B cell (primary cell): Measurements from ENCODE around the gene PNKD. TPM values are rescaled to one million over a fixed set of nuclear protein-coding genes. Genes with fewer than 3 reads are reported as not detected.

ENCODE experiments used
- ATAC-seq: fragments of 200-7000 bp; cut with Tn5 transposase; one replicate; pipeline ENCODE4 v1.10.0; 2021; ENCODE audit warnings: low read depth, mild to moderate bottlenecking, moderate number of reproducible peaks, moderate library complexity
- CTCF ChIA-PET: fragments of 350-600 bp; sonication (Branson Sonifier 250); formaldehyde crosslinking; loops from one replicate; lab custom pipeline; 2021; ENCODE audit warnings: antibody characterized with exemption, inconsistent platforms; lab: Charles Lee
- POLR2A ChIA-PET: fragments of 350-600 bp; sonication (Branson Sonifier 250); formaldehyde crosslinking; loops from one replicate; lab custom pipeline; 2021; ENCODE audit warnings: antibody characterized with exemption; lab: Charles Lee
- DNase-seq: peaks from one replicate; pipeline ENCODE4 v3.0.0; 2013
- H2AFZ ChIP-seq: 2 replicates; pipeline ENCODE4 v1.6.1; 2012; ENCODE audit warnings: mild to moderate bottlenecking, low read depth, low read length; ENCODE audit not compliant: insufficient read depth, poor library complexity, severe bottlenecking
- H3K27ac ChIP-seq, 2 donors: 1 replicate in 1 of 2; 2 replicates in 1 of 2; pipeline ENCODE4 v1.5.1; 2012 to 2013; ENCODE audit warnings: low read length in 2 of 2, mild to moderate bottlenecking in 2 of 2, moderate library complexity in 1 of 2
- H3K27me3 ChIP-seq, 4 experiments: fragments of 200-600 bp in 1 of 4; sonication (generic) in 1 of 4; replicated peaks in 1 of 4; 1 replicate in 2 of 4; 2 replicates in 2 of 4; pipeline versions ENCODE4 v1.6.1 to v1.7.0; 2013 to 2016; ENCODE audit warnings: low read length in 3 of 4, mild to moderate bottlenecking in 2 of 4, mixed read lengths in 1 of 4, moderate library complexity in 1 of 4; ENCODE audit not compliant: insufficient read depth in 4 of 4, control insufficient read depth in 3 of 4; ENCODE audit errors: control extremely low read depth in 1 of 4
- H3K36me3 ChIP-seq, 2 experiments: replicated peaks in 1 of 2; 1 replicate in 1 of 2; 2 replicates in 1 of 2; pipeline versions ENCODE4 v1.6.1 to v1.7.1; 2013; ENCODE audit warnings: low read length in 1 of 2; ENCODE audit not compliant: insufficient read depth in 2 of 2, control insufficient read depth in 1 of 2; ENCODE audit errors: control extremely low read depth in 1 of 2, extremely low read depth in 1 of 2
- H3K4me1 ChIP-seq, 2 donors: fragments of 200-600 bp in 1 of 2; sonication (generic) in 1 of 2; 1 replicate in 1 of 2; 2 replicates in 1 of 2; pipeline versions ENCODE4 v1.5.1 to v1.6.1; 2013 to 2017; ENCODE audit warnings: low read length in 2 of 2; ENCODE audit not compliant: control insufficient read depth in 2 of 2, insufficient read depth in 2 of 2
- H3K4me2 ChIP-seq: replicated peaks from 2 replicates; pipeline ENCODE3; 2012; ENCODE audit warnings: mild to moderate bottlenecking, low read depth, low read length; ENCODE audit not compliant: poor library complexity, severe bottlenecking
- H3K4me3 ChIP-seq, 5 experiments: fragments of 200-600 bp in 1 of 5; sonication (generic) in 1 of 5; 1 replicate in 3 of 5; 2 replicates in 2 of 5; pipeline versions ENCODE4 v1.5.1 to v1.7.0; 2011 to 2016; ENCODE audit warnings: low read length in 4 of 5, mild to moderate bottlenecking in 4 of 5, low read depth in 2 of 5, control low read depth in 1 of 5, moderate library complexity in 1 of 5; ENCODE audit not compliant: insufficient read depth in 1 of 5; ENCODE audit errors: control extremely low read depth in 1 of 5, extremely low read depth in 1 of 5
- H3K79me2 ChIP-seq: fragments of 200-600 bp; sonication (generic); one replicate; pipeline ENCODE4 v1.6.0; 2016; ENCODE audit warnings: low read length; ENCODE audit not compliant: control insufficient read depth, insufficient read depth
- H3K9ac ChIP-seq: fragments of 200-600 bp; sonication (generic); 2 replicates; pipeline ENCODE4 v1.6.1; 2017; ENCODE audit warnings: mild to moderate bottlenecking, low read length, moderate library complexity
- H3K9me3 ChIP-seq, 3 donors: one replicate each; pipeline versions ENCODE4 v1.6.1 to v1.7.1; 2013; ENCODE audit warnings: low read length in 2 of 3; ENCODE audit not compliant: control insufficient read depth in 2 of 3, insufficient read depth in 1 of 3; ENCODE audit errors: control extremely low read depth in 1 of 3
- H4K20me1 ChIP-seq: 2 replicates; pipeline ENCODE4 v1.6.0; 2012; ENCODE audit warnings: mild to moderate bottlenecking, low read length; ENCODE audit not compliant: insufficient read depth, control insufficient read depth, poor library complexity, severe bottlenecking
- H3K27ac Mint-ChIP-seq: one replicate; pipeline ENCODE4 v1.8.0; 2021; ENCODE audit warnings: mixed read lengths
- H3K27me3 Mint-ChIP-seq: one replicate; pipeline ENCODE4 v1.8.0; 2021; ENCODE audit warnings: mixed read lengths
- H3K4me1 Mint-ChIP-seq: one replicate; pipeline ENCODE4 v1.8.0; 2021; ENCODE audit warnings: mixed read lengths
- H3K4me3 Mint-ChIP-seq: one replicate; pipeline ENCODE4 v1.8.0; 2021; ENCODE audit warnings: mixed read lengths
- H3K9me3 Mint-ChIP-seq: one replicate; pipeline ENCODE4 v1.8.0; 2022; ENCODE audit warnings: mixed read lengths; ENCODE audit not compliant: insufficient read depth
- CTCF ChIP-seq: fragments of 200-600 bp; IDR thresholded peaks from one replicate; pipeline ENCODE4 v1.8.0; 2022; ENCODE audit warnings: antibody characterized with exemption, mild to moderate bottlenecking
- EZH2 ChIP-seq: IDR thresholded peaks from 2 replicates; pipeline ENCODE4 v1.6.1; 2012; ENCODE audit warnings: borderline replicate concordance, low read depth, mild to moderate bottlenecking, moderate library complexity, low read length; ENCODE audit not compliant: insufficient read depth, poor library complexity, severe bottlenecking
- WGBS: methylation state at CpG from one replicate; pipeline ENCODE4 v1.1.5; 2013; ENCODE audit warnings: missing lambda C conversion rate; ENCODE audit not compliant: insufficient coverage; 5-methylcytosine and 5-hydroxymethylcytosine counted together
- intact Hi-C: fragments of 100-400 bp; cut with micrococcal nuclease; formaldehyde crosslinking; loops from one replicate; pipeline ENCODE4 v1.10.0; 2022
- polyA plus RNA-seq: library from polyadenylated mRNA; depleted of rRNA; stranded (reverse); fragments of >200 nt; gene quantifications from 2 replicates; pipeline ENCODE4 v1.2.3, GENCODE V29; 2012
- total RNA-seq, 2 donors: library from RNA; stranded (reverse); fragments of 120-200 nt in 1 of 2; gene quantifications; 1 replicate in 1 of 2; 2 replicates in 1 of 2; pipeline versions ENCODE4 v1.2.3 to v1.2.4, GENCODE V29; 2013 to 2022

The PNKD gene
- total and polyA plus RNA-seq, 2 donors (not counting 1 experiment from before 2014, with no cell fraction given) = 29.7 to 55.8 TPM

GRCh38 chr2:218327451-218328210 is 57.3 kb downstream of the PNKD start:
- no peak overlapping the region for H3K9ac ChIP-seq
- Mint-ChIP-seq H3K27ac (peak overlapping the region; percentile 6), H3K9me3 (no peaks in the 10 kb centered on the region), H3K27me3 (no peaks in the 10 kb centered on the region), H3K4me1 (peaks cover 44% of the 10 kb centered on the region), H3K4me3 (no peak overlapping the region)
- peaks cover 0 to 11% (median 5%) of the 10 kb centered on the region in 4 experiments for H3K27me3 ChIP-seq
- no peak overlapping the region for H2AFZ ChIP-seq
- no peaks in the 10 kb centered on the region for H4K20me1 ChIP-seq
- H3K4me2 ChIP-seq = no peak overlapping the region
- H3K36me3 ChIP-seq = no peaks in the 10 kb centered on the region
- POLR2A ChIA-PET = no interaction called here
- TF ChIP-seq CTCF = no peak
- TF ChIP-seq EZH2 = no peak
- CTCF ChIA-PET = interaction anchor here (1.4 kb wide), 1 partner anchor 26 kb away, joined by 4 read pairs; no protein-coding TSS in a partner anchor
- no peak overlapping the region for H3K4me3 ChIP-seq
- peaks cover 0 to 4% (median 0%) of the 10 kb centered on the region in 3 donors for H3K9me3 ChIP-seq
- intact Hi-C loops = no loop called here
- 72% methylated on average over 11 of the region's 11 CpGs for WGBS
- ATAC-seq = no peak
- H3K4me1 ChIP-seq = peaks cover 29 to 32% of the 10 kb centered on the region in 2 donors
- H3K79me2 ChIP-seq = no peaks in the 10 kb centered on the region
- no peak overlapping the region for H3K27ac ChIP-seq
- DNase-seq = no peak

DNA sequence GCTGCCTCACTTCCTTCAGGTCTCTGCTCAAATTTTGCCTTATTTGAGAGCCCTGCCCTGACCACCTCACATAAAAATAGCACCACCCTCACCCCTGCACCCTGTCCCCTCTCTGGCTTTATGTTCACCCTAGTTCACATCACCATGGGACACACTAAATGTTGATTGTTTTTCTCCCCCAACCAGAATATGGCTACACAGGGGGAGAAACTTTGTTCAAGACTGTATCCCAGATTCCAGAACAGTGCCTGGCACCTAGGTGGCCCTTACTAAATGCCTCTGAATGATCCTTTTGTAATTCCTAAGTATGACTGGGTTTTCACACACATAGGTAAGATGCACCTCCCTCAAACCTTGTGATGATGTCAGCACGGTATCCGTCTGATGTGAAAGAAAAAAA is 58.0 kb downstream of the PNKD start:
- DNase-seq (no peak), ATAC-seq (no peak)
- Histone ChIP-seq H3K27me3 (peaks cover 0 to 11% (median 5%) of the 10 kb centered on the region in 4 experiments), H3K4me2 (no peak overlapping the region), H3K79me2 (no peaks in the 10 kb centered on the region), H3K9me3 (peaks cover 0 to 4% (median 0%) of the 10 kb centered on the region in 3 donors), H3K4me3 (no peak overlapping the region), H4K20me1 (no peaks in the 10 kb centered on the region), H3K36me3 (no peaks in the 10 kb centered on the region), H3K4me1 (peaks cover 28 to 37% of the 10 kb centered on the region in 2 donors), H3K9ac (no peak overlapping the region), H2AFZ (no peak overlapping the region), H3K27ac (no peak overlapping the region)
- Mint-ChIP-seq H3K4me3 (no peak overlapping the region), H3K9me3 (no peaks in the 10 kb centered on the region), H3K27me3 (no peaks in the 10 kb centered on the region), H3K4me1 (peaks cover 47% of the 10 kb centered on the region), H3K27ac (no peak overlapping the region)
- CTCF ChIA-PET = interaction anchor here (1.8 to 3.5 kb wide), 2 partner anchors 26 to 28 kb away, joined by 7 to 14 read pairs; partner anchors contain the start of gene CATIP
- no CpG with 5 or more reads among the region's 2 CpGs for WGBS
- intact Hi-C loops = no loop called here
- no peak for TF ChIP-seq EZH2
- no peak for TF ChIP-seq CTCF
- POLR2A ChIA-PET = no interaction called here
